DOHH2 (cell line): ENCODE results near the gene MRPL33.
"Not testable (repeated sequence)": the region's sequence is repeated elsewhere in the genome, so short reads cannot be mapped to it uniquely, and the experiment has no call there.

ENCODE experiments used
- H3F3A ChIP-seq: fragments of 200-600 bp; sonication (generic), shearing (Covaris generic); 2 replicates; pipeline ENCODE4 v1.6.0; 2016; ENCODE audit warnings: antibody characterized with exemption, mild to moderate bottlenecking; ENCODE audit not compliant: control insufficient read depth, insufficient read depth
- H3K27ac ChIP-seq: fragments of 200-600 bp; sonication (generic); 2 replicates; pipeline ENCODE4 v1.5.1; 2014; ENCODE audit warnings: low read depth, mild to moderate bottlenecking, low read length, moderate library complexity
- H3K27me3 ChIP-seq: fragments of 200-600 bp; sonication (generic); 2 replicates; pipeline ENCODE4 v1.6.1; 2014; ENCODE audit warnings: mild to moderate bottlenecking, low read length, mixed read lengths; ENCODE audit not compliant: control insufficient read depth
- H3K36me3 ChIP-seq: fragments of 200-600 bp; sonication (generic); 2 replicates; pipeline ENCODE4 v1.6.1; 2014; ENCODE audit warnings: mild to moderate bottlenecking, low read length, moderate library complexity, mixed read lengths; ENCODE audit not compliant: control insufficient read depth
- H3K4me1 ChIP-seq: fragments of 200-600 bp; sonication (generic); 2 replicates; pipeline ENCODE4 v1.6.1; 2014; ENCODE audit warnings: mild to moderate bottlenecking, low read length, mixed read lengths; ENCODE audit not compliant: control insufficient read depth
- H3K4me2 ChIP-seq: fragments of 200-600 bp; sonication (generic); 2 replicates; pipeline ENCODE4 v1.6.0; 2014; ENCODE audit warnings: mild to moderate bottlenecking, low read length, moderate library complexity
- H3K4me3 ChIP-seq: fragments of 200-600 bp; sonication (generic); 2 replicates; pipeline ENCODE4 v1.5.1; 2014; ENCODE audit warnings: mild to moderate bottlenecking, low read length, mixed read lengths
- H3K79me2 ChIP-seq: fragments of 200-600 bp; sonication (generic); 2 replicates; pipeline ENCODE4 v1.6.1; 2014; ENCODE audit warnings: mild to moderate bottlenecking, low read length, mixed read lengths; ENCODE audit not compliant: control insufficient read depth
- H3K9me2 ChIP-seq: fragments of 200-600 bp; sonication (generic); replicated peaks from 2 replicates; pipeline ENCODE4 v1.6.1; 2014; ENCODE audit warnings: mild to moderate bottlenecking, low read length, mixed read lengths; ENCODE audit not compliant: control insufficient read depth
- H3K9me3 ChIP-seq: fragments of 200-600 bp; sonication (generic); 2 replicates; pipeline ENCODE4 v1.6.1; 2014; ENCODE audit warnings: antibody characterized with exemption, low read length, mixed read lengths; ENCODE audit not compliant: control insufficient read depth, insufficient read depth
- H4K20me1 ChIP-seq: fragments of 200-600 bp; sonication (generic); 2 replicates; pipeline ENCODE4 v1.6.0; 2014; ENCODE audit warnings: low read depth, mild to moderate bottlenecking, antibody characterized with exemption, low read length, moderate library complexity; ENCODE audit not compliant: control insufficient read depth, insufficient read depth
- EZH2phosphoT487 ChIP-seq: fragments of 200-600 bp; sonication (generic); IDR thresholded peaks from 2 replicates; pipeline ENCODE4 v1.6.1; 2017; ENCODE audit warnings: borderline replicate concordance, mild to moderate bottlenecking, antibody characterized with exemption, low read length, moderate library complexity, mixed read lengths
- TF ChIP-seq, protein P1 (sequence below): fragments of 200-600 bp; sonication (generic); IDR thresholded peaks from one replicate; pipeline ENCODE4 v1.5.1; 2014; ENCODE audit warnings: antibody characterized with exemption, mild to moderate bottlenecking, low read depth, low read length; ENCODE audit not compliant: poor library complexity, severe bottlenecking

Gene MRPL33

DNA sequence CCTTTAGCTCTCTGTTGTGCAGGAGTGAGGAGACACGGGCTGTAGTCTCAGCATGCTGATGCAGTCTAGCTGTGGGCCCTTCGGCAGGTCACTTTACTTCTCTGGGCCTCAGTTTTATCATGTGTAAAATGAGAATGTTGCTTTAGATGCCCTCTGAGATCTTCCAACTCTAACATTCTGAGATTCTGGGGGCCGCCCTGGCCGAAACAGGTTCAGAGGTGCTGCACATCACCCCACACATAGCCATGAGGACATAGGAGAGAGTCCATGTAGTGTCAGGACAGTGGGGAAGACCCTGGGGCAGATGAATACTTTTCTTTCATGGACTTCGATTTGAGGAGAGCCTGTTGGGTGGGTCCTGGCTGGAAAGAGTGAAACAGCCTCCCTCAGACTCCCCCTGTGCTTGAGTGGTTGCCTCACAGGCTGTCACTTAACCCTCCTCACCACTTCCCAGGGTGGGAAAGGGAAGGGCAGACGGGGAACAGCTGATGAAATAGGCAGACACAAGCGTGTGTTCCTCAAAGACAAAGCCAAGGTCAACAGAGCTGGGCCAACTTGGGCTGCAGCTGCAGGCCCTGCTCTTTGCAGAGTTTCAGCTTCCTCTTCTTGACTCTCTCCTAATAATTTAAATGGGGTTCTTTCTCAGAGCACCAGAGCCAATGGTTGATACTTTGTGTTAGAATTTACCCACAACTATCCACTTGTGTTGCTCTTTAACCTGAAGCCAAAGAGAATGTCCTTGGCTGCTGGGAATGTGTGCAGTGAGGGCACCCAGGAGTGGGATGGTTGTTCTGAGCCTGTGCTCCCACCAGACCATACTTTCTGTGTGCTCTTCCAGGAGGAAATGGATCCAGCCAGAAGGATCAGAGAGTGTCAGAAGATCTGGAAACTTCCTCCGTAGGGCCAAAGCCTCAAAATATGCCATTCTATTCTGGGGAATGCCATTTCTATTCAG is 14.7 kb upstream of the MRPL33 start:
- no peaks in the 10 kb centered on the region for H3K9me2 ChIP-seq
- H3K79me2 ChIP-seq = no peaks in the 10 kb centered on the region
- H4K20me1 ChIP-seq = no peaks in the 10 kb centered on the region
- no peaks in the 10 kb centered on the region for H3K27me3 ChIP-seq
- H3K36me3 ChIP-seq = no peaks in the 10 kb centered on the region
- H3F3A ChIP-seq = no peaks in the 10 kb centered on the region
- H3K9me3 ChIP-seq = no peaks in the 10 kb centered on the region
- H3K4me2 ChIP-seq = no peak overlapping the region
- TF ChIP-seq EZH2phosphoT487 = no peak
- TF ChIP-seq, protein P1, sequence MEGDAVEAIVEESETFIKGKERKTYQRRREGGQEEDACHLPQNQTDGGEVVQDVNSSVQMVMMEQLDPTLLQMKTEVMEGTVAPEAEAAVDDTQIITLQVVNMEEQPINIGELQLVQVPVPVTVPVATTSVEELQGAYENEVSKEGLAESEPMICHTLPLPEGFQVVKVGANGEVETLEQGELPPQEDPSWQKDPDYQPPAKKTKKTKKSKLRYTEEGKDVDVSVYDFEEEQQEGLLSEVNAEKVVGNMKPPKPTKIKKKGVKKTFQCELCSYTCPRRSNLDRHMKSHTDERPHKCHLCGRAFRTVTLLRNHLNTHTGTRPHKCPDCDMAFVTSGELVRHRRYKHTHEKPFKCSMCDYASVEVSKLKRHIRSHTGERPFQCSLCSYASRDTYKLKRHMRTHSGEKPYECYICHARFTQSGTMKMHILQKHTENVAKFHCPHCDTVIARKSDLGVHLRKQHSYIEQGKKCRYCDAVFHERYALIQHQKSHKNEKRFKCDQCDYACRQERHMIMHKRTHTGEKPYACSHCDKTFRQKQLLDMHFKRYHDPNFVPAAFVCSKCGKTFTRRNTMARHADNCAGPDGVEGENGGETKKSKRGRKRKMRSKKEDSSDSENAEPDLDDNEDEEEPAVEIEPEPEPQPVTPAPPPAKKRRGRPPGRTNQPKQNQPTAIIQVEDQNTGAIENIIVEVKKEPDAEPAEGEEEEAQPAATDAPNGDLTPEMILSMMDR = no peak
- H3K27ac ChIP-seq = no peak overlapping the region
- no peak overlapping the region for H3K4me3 ChIP-seq
- no peaks in the 10 kb centered on the region for H3K4me1 ChIP-seq

DNA sequence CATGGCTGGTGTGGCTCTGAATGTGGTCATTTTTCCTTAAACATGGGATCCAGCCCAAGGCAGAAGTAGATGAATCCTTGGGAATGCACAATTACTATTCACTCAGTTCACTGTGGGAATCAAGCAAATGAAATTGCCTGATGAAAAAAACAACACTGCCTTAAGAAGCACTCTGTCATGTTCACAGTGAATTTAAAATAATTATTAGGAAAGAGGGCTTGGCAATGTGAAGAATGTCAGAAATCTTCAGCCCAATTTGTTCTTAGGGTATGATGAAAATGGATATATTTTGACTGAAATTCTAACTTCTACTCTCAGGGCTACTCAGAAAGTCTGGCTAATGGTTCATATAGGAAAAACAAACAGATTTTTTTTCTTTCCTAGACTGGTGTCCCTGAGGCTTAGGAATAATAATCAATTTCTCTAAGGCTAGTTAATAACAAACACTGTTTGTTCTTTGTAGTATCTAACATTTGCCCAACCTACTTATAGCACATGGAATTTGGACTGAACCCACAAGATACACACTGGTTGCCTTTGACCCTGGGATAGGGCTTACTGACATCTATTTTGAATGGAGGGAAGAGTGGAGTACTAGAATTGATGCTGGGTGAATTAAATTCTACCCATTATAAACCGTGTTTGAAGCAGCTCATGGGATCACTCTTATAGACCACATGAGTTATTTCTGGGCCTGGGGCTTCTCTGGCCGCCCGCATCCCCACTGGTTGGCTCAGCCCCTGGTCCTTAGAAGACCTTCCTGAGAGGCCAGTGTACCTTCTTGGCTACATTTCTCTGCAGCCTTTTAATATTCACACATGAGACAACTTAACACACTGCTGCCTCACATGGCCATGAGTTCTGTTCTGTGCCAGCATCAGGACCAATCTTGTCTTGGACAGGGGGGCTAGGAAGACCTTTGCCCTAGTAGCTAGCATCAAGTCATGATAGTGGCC is 8.3 kb upstream of the MRPL33 start:
- no peaks in the 10 kb centered on the region for H3K36me3 ChIP-seq
- no peak overlapping the region for H3K4me3 ChIP-seq
- no peaks in the 10 kb centered on the region for H3K79me2 ChIP-seq
- TF ChIP-seq, protein P1 = no peak
- no peak for TF ChIP-seq EZH2phosphoT487
- no peaks in the 10 kb centered on the region for H3F3A ChIP-seq
- H3K9me2 ChIP-seq = no peaks in the 10 kb centered on the region
- H3K27me3 ChIP-seq = peaks cover 12% of the 10 kb centered on the region
- no peaks in the 10 kb centered on the region for H3K4me1 ChIP-seq
- H4K20me1 ChIP-seq = no peaks in the 10 kb centered on the region
- H3K27ac ChIP-seq = no peak overlapping the region
- H3K9me3 ChIP-seq = no peaks in the 10 kb centered on the region
- no peak overlapping the region for H3K4me2 ChIP-seq

DNA sequence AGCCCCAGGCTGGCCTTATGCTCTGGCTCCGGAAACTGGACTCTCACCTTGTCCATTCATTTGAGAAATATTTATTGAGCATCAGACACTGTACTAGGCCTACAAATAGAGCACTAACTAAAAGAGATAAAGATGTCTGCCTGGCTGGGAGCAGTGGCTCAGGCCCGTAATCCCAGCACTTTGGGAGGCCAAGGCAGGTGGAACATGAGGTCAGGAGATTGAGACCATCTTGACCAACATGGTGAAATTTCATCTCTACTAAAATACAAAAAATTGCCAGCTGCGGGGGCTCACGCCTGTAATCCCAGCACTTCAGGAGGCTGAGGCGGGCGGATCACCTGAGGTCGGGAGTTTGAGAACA is 7.6 kb upstream of the MRPL33 start:
- Histone ChIP-seq H4K20me1 (no peaks in the 10 kb centered on the region), H3K27ac (no peak overlapping the region), H3K79me2 (no peaks in the 10 kb centered on the region), H3F3A (no peaks in the 10 kb centered on the region), H3K4me1 (no peaks in the 10 kb centered on the region), H3K4me3 (no peak overlapping the region), H3K27me3 (peaks cover 12% of the 10 kb centered on the region), H3K9me2 (no peaks in the 10 kb centered on the region), H3K9me3 (no peaks in the 10 kb centered on the region), H3K4me2 (no peak overlapping the region), H3K36me3 (no peaks in the 10 kb centered on the region)
- TF ChIP-seq, protein P1 = no peak
- TF ChIP-seq EZH2phosphoT487 = no peak

DNA sequence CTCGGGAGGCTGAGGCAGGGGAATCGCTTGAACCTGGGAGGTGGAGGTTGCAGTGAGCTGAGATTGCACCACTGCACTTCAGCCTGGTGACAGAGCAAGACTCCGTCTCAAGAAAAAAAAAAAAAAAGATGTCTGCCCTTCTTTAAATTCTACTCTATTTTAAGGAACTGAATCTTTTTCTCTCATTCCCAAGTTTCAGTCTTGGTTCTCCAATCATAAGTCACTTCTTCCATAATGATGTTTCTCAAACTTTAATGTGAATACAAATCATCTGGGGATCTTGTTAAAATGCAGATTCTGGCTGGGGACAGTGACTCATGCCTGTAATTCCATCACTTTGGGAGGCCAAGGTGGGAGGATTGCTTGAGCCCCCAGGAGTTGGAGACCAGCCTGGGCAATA is 7.0 kb upstream of the MRPL33 start:
- not testable (repeated sequence) for H3K4me1 ChIP-seq, H3K9me3 ChIP-seq, H3F3A ChIP-seq, H4K20me1 ChIP-seq, H3K36me3 ChIP-seq, H3K4me3 ChIP-seq, H3K9me2 ChIP-seq, H3K27ac ChIP-seq, H3K79me2 ChIP-seq, H3K4me2 ChIP-seq
- peaks cover 12% of the 10 kb centered on the region for H3K27me3 ChIP-seq
